CD4-positive, alpha-beta T cell treated with Interferon gamma for 1 hour (primary cell): ENCODE data around the gene SERTM1.

Source experiments
- DNase-seq: peaks from one replicate; pipeline ENCODE4 v3.0.0-alpha.2; 2020

Gene SERTM1

GRCh38 chr13:36712290-36712689 lies 38.5 kb downstream of the SERTM1 start:
- DNase-seq, result no peak

GRCh38 chr13:36712770-36713169 lies 39.0 kb downstream of the SERTM1 start:
- no peak for DNase-seq

- DNase-seq, result no peak
Measured at GRCh38 chr13:36713887-36714286, 40.1 kb downstream of the SERTM1 start.

- DNase-seq, result no peak
Measured at GRCh38 chr13:36715841-36716240, 42.0 kb downstream of the SERTM1 start.

- no peak for DNase-seq
Measured at GRCh38 chr13:36717017-36717416, 43.2 kb downstream of the SERTM1 start.

GRCh38 chr13:36717966-36718545 lies 44.2 kb downstream of the SERTM1 start:
- DNase-seq, result no peak

GRCh38 chr13:36718686-36719085 lies 44.9 kb downstream of the SERTM1 start:
- no peak for DNase-seq

- DNase-seq, result no peak
Measured at GRCh38 chr13:36724141-36724540, 50.3 kb downstream of the SERTM1 start.

GRCh38 chr13:36725936-36726335 lies 52.1 kb downstream of the SERTM1 start:
- DNase-seq, result no peak

- DNase-seq, result no peak
Measured at GRCh38 chr13:36728006-36728405, 54.2 kb downstream of the SERTM1 start.

GRCh38 chr13:36736119-36736726 lies 62.4 kb downstream of the SERTM1 start:
- no peak for DNase-seq

- DNase-seq, result no peak
Measured at GRCh38 chr13:36737524-36738083, 63.8 kb downstream of the SERTM1 start.

- no peak for DNase-seq
Measured at GRCh38 chr13:36745436-36745835, 71.6 kb downstream of the SERTM1 start.

GRCh38 chr13:36746051-36746450 lies 72.2 kb downstream of the SERTM1 start:
- no peak for DNase-seq
